Stimulated activated CD4-positive, alpha-beta T cell treated with anti-CD3 and anti-CD28 coated beads, Interleukin-1b, Interleukin-23, amount 100 ng/mL, for 48 hours (primary cell): ENCODE data around the gene CEP104.

Experiments
- DNase-seq: peaks from one replicate; pipeline ENCODE4 v3.0.0-alpha.2; 2020

Gene CEP104

GRCh38 chr1:3856923-3857790, at the start of gene CEP104, which contains the start of gene DFFB:
CEP104 (minus strand) TSS chr1:3857211; CDS start chr1:3852407, 4,804 bp downstream.
DFFB (plus strand) TSS chr1:3857476; CDS start chr1:3857604, 128 bp downstream.
- peak; percentile 97 for DNase-seq

- DNase-seq, result no peak
These were observed 49.6 kb upstream of the CEP104 start for GRCh38 chr1:3906672-3907020.

DNA sequence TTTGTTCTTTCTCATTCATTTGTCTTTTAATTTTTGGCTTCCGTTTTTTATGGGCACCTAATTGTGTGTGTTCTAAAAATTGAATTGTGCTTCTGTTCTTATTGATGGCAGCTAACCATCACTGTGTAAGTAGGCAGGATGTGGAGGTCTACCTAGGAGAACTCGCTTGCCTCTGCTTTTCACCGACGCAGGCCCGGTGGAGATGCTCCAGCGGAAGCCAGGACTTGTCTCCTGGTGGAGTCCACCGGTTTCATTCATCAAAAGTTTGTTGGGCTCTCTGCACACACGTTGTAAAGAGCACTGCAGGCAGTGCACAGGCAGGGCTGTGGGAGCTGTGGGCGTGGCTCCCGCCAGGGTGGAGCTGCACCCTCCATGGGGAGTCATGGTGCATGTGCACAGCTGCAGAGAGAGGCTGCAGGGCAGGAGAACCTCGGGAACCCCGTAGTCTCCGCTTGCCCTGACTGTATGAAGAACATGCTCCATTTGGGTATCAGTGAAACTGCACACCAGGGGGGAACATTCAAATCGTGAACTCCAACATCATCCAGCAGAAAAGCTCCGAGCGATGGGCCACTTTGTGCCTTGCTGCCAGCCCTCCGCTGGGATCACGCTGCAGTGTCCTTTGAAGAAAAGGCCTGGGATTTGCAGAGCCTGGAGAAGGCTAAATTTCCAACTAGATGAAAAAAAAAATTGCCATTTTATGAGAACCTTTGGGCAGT, 49.1 kb upstream of the CEP104 start:
- no peak for DNase-seq

- no peak for DNase-seq
These were observed 48.4 kb upstream of the CEP104 start for GRCh38 chr1:3905266-3905952.

- no peak for DNase-seq
These were observed 47.8 kb upstream of the CEP104 start for GRCh38 chr1:3904843-3905185.

- DNase-seq, result no peak
These were observed 47.2 kb upstream of the CEP104 start for GRCh38 chr1:3904006-3904842.

DNA sequence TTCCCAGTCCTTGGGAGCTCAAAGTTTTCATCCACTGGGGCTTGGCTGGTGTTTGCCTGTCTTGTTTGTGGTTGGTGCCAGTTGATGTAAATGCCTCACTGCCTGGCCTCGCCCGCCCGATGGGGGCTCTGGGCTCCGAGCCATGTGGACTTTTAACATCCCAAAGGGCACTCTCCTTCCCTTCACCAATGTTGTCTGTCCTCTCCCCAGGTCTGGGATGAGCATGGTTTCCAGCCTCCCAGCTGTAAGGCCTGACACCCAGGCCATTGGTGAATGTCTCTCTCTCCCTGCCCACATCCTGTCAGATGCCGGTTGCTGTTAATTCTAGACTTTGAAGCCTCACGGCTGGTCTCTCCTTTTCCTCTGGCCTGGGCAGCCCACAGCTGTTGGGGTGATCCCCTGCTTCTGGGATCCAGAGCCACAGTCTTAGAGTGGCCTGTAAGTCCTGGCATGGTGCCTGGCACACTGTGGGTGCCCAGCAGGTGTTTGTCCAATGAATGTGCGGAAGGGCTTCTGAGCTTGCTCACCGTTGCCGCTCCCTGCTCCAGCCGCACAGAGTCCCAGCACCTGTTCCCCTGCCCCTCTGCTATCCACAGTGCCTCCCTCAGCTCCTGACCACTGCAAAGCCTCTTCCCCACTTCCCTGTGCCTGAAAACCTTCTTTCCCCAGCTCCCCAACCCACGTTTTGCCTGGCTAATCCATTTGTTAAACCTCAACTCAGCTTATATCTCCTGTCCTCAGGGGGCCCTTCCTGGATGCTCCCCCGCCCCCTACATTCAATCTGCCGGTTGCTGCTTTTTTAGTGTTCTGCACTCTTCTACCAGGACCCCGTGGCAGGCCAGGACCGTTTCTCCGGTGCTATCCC, 46.4 kb upstream of the CEP104 start:
- DNase-seq, result no peak

- peak; percentile 35 for DNase-seq
These were observed 45.6 kb upstream of the CEP104 start for GRCh38 chr1:3902571-3903091.

- DNase-seq, result peak; percentile 33
These were observed 45.1 kb upstream of the CEP104 start for GRCh38 chr1:3902111-3902511.

- peak; percentile 92 for DNase-seq
These were observed 44.0 kb upstream of the CEP104 start for GRCh38 chr1:3900969-3901529.

DNA sequence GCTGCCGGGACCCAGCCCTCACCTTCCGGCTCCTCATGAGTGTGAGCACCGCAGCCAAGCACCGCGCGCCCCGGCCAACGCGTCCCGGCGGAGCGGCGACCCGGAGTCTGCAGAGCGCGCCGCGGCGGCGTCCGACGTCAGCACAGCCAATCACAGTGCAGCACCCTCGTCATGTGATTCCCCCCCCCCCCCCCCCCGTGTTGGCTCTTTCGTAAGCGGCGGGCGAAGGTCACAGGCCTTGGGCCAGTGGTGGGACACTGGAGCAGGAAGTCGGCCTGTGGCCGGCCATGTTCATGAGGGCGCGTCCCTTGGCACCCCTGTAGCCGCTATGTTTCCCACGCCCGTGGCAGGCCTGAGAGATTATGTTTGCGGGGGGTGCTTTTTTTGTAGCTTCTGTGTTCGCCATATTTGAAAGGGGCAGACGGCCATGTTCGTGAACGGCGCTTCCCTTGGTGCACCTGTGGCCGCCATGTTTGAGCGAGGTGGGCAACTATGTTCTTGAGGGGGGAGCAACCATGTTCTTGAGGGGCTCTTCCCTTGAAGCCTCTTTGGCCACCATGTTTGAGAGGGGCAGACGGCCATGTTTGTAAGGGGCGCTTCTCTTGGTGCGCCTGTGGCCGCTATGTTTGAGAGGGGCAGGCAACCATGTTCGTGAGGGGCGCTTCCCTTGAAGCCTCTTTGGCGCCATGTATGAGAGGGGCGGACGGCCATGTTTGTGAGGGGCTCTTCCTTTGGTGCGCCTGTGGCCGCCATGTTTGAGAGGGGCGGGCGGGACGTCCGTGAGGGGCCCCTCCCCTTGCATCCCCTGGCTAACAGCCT, 43.3 kb upstream of the CEP104 start, which contains the start of gene C1orf174:
Gene C1orf174, minus strand, starts transcription at position 123 of the 819 bp plus-strand sequence. Its CDS starts 86 bp downstream, at position 37.
- peak; percentile 92 for DNase-seq

DNA sequence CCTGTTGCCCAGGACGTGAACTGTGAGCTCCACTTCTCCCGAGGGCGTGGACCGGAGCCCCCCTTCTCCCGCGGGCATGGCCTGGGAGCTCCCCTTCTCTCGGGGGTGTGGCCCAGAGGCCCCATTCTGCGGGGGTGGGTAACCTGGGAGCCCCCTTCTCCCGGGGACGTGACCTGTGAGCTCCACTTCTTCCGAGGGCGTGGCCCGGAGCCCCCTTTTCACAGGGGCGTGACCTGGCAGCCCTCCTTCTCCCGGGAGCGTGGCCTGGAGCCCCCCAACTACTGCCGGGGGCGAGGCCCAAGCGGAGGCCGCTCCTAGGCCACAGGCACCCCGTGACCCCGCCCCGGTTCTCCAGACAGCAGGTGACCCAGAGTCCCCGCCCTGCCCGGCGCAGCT, 42.7 kb upstream of the CEP104 start:
- no peak for DNase-seq

GRCh38 chr1:3898994-3899753, 42.2 kb upstream of the CEP104 start:
- no peak for DNase-seq

- no peak for DNase-seq
These were observed 41.4 kb upstream of the CEP104 start for GRCh38 chr1:3898475-3898735.

GRCh38 chr1:3896396-3897000, 39.5 kb upstream of the CEP104 start:
- no peak for DNase-seq

DNA sequence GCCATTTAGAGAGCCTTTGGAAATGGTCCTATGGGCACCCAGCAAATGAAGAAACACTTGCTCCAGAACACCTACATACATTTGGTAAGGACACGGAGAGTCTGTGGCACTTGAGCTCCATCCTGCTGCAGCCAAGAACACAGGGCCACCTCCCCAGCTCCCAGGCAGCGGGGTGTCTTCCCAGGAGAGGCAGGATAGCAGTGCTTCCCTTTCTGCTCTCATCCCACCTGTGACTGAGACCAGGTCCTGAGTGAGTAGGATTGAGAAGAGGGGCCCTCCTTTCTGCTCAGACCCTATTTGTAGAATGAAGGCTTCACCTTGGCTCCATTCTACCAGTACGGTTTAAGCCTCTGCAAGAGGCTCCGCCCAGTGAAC, 38.9 kb upstream of the CEP104 start:
- DNase-seq, result no peak

DNA sequence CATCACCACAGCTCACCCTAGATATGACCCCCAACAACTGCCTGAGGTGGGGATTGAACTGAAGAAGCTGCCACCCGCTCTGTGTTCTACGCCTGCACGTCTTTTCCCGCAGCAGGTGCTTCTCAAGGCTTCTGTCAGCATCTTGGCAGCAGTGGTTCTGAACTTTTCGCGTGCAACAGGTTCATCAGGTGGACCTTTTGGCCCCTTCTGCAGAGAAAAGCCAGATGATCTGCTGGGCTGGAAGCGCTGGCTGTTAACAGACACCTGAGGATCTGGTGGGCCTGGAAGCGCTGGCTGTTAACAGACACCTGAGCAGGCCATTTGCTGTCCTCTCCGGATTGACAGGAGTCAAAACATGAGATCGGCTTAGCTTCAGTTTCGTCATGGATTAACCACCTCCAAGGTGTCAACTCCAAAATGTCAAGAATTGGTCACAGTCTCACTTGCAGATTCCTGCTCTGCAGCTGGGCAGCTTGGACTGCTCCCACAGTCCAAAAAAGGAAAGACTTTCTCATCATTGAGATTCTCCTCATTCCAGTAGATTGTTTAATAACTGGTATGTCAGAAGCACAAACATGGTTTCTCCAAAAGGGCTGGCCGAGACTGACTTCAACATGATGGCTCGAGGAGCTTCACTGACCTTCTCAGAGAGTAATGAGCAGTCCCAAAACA, 38.4 kb upstream of the CEP104 start:
- DNase-seq, result no peak

- DNase-seq, result no peak
These were observed 37.7 kb upstream of the CEP104 start for GRCh38 chr1:3894626-3895278.
